HEK293T (cell line): Measurements from ENCODE around the gene BLCAP.

ENCODE experiments used
- ARNT ChIP-seq: fragments of 450-650 bp; IDR thresholded peaks from 2 replicates; pipeline ENCODE4 v1.6.1; 2017; ENCODE audit warnings: mild to moderate bottlenecking
- BHLHE40 ChIP-seq: fragments of 450-650 bp; IDR thresholded peaks from 2 replicates; pipeline ENCODE4 v1.6.1; 2016; ENCODE audit warnings: mild to moderate bottlenecking, moderate library complexity, borderline replicate concordance
- ELF4 ChIP-seq: fragments of 450-650 bp; IDR thresholded peaks from 2 replicates; pipeline ENCODE4 v1.6.1; 2017; ENCODE audit warnings: antibody characterized with exemption
- FOXA1 ChIP-seq: fragments of 450-650 bp; IDR thresholded peaks from 2 replicates; pipeline ENCODE4 v1.6.1; 2016; ENCODE audit warnings: mild to moderate bottlenecking
- FOXK2 ChIP-seq: fragments of 450-650 bp; IDR thresholded peaks from 2 replicates; pipeline ENCODE4 v1.6.1; 2016; ENCODE audit warnings: mild to moderate bottlenecking
- FOXM1 ChIP-seq: fragments of 450-650 bp; IDR thresholded peaks from 2 replicates; pipeline ENCODE4 v1.6.1; 2017; ENCODE audit warnings: mild to moderate bottlenecking, borderline replicate concordance
- L3MBTL2 ChIP-seq: fragments of 450-650 bp; conservative IDR thresholded peaks from 2 replicates; pipeline ENCODE4 v1.6.1; 2016; ENCODE audit warnings: mild to moderate bottlenecking
- LEF1 ChIP-seq: fragments of 450-650 bp; IDR thresholded peaks from 2 replicates; pipeline ENCODE4 v1.6.1; 2017; ENCODE audit warnings: mild to moderate bottlenecking, borderline replicate concordance
- PKNOX1 ChIP-seq: fragments of 450-650 bp; IDR thresholded peaks from 2 replicates; pipeline ENCODE4 v1.6.1; 2016
- SP1 ChIP-seq: fragments of 450-650 bp; IDR thresholded peaks from 2 replicates; pipeline ENCODE4 v1.6.1; 2017

GRCh38 chr20:37566590-37567330, 39.1 kb upstream of the BLCAP start:
- TF ChIP-seq PKNOX1 (no peak), ELF4 (no peak), ARNT (no peak), BHLHE40 (no peak), FOXA1 (no peak), FOXM1 (no peak), SP1 (no peak), LEF1 (no peak), FOXK2 (no peak), L3MBTL2 (no peak)
